SK-N-SH treated with all-trans-retinoic acid at 6 μM for 48 hours (cell line): ENCODE measurements around the gene MSRB1.

Source experiments
- ATAC-seq: fragments of 200-7000 bp; cut with Tn5 transposase; 3 replicates; pipeline ENCODE4 v1.9.1; 2020; ENCODE audit warnings: mild to moderate bottlenecking, moderate library complexity
- ARNTL ChIP-seq: fragments of 450-650 bp; formaldehyde crosslinking; IDR thresholded peaks from 2 replicates; pipeline ENCODE4 v1.5.0; 2020; ENCODE audit warnings: low read depth, mild to moderate bottlenecking, moderate library complexity, borderline replicate concordance
- BACH2 ChIP-seq: fragments of 250-450 bp; sonication (Bioruptor Pico); IDR thresholded peaks from 2 replicates; pipeline ENCODE4 v1.9.0; 2021; ENCODE audit warnings: mild to moderate bottlenecking, borderline replicate concordance
- ESRRG ChIP-seq: fragments of 250-450 bp; sonication (Bioruptor Pico); IDR thresholded peaks from 2 replicates; pipeline ENCODE4 v1.6.1; 2021; ENCODE audit warnings: mild to moderate bottlenecking
- PPARA ChIP-seq: fragments of 250-450 bp; sonication (Bioruptor Pico); IDR thresholded peaks from 2 replicates; pipeline ENCODE4 v1.5.0; 2020; ENCODE audit warnings: mild to moderate bottlenecking, borderline replicate concordance
- SNAI2 ChIP-seq: fragments of 250-450 bp; sonication (Bioruptor Pico); IDR thresholded peaks from 2 replicates; pipeline ENCODE4 v1.5.0; 2020; ENCODE audit warnings: mild to moderate bottlenecking, moderate library complexity
- TCF4 ChIP-seq: fragments of 250-450 bp; sonication (Bioruptor Pico); IDR thresholded peaks from 2 replicates; pipeline ENCODE4 v1.8.0; 2021; ENCODE audit warnings: mild to moderate bottlenecking, moderate library complexity, borderline replicate concordance
- TOX ChIP-seq: fragments of 250-450 bp; sonication (Bioruptor Pico); IDR thresholded peaks from 2 replicates; pipeline ENCODE4 v1.8.0; 2021; ENCODE audit warnings: mild to moderate bottlenecking, moderate library complexity, borderline replicate concordance
- ZC3H10 ChIP-seq: fragments of 250-450 bp; sonication (Bioruptor Pico); IDR thresholded peaks from 2 replicates; pipeline ENCODE4 v1.5.1; 2021; ENCODE audit warnings: mild to moderate bottlenecking, moderate library complexity
- ZFP3 ChIP-seq: fragments of 250-450 bp; sonication (Bioruptor Pico); IDR thresholded peaks from 2 replicates; pipeline ENCODE4 v1.5.0; 2020; ENCODE audit warnings: mild to moderate bottlenecking, moderate library complexity
- ZFP30 ChIP-seq: fragments of 450-650 bp; formaldehyde crosslinking; IDR thresholded peaks from 2 replicates; pipeline ENCODE4 v1.5.0; 2022; ENCODE audit warnings: mild to moderate bottlenecking, moderate library complexity
- ZNF565 ChIP-seq: fragments of 450-650 bp; formaldehyde crosslinking; conservative IDR thresholded peaks from 2 replicates; pipeline ENCODE4 v1.5.0; 2020; ENCODE audit warnings: low read depth, mild to moderate bottlenecking, moderate library complexity
- TF ChIP-seq, protein P1 (sequence below): fragments of 250-450 bp; sonication (Bioruptor Pico); IDR thresholded peaks from 2 replicates; pipeline ENCODE4 v1.5.1; 2021; ENCODE audit warnings: mild to moderate bottlenecking, moderate library complexity
- TF ChIP-seq, protein P2 (sequence below): fragments of 250-450 bp; sonication (Bioruptor Pico); IDR thresholded peaks from 2 replicates; pipeline ENCODE4 v1.8.0; 2021; ENCODE audit warnings: low read depth, mild to moderate bottlenecking, moderate library complexity, borderline replicate concordance
- TF ChIP-seq, protein P3 (sequence below): fragments of 250-450 bp; sonication (Bioruptor Pico); IDR thresholded peaks from 2 replicates; pipeline ENCODE4 v1.8.0; 2020; ENCODE audit warnings: mild to moderate bottlenecking, moderate library complexity, borderline replicate concordance
- TF ChIP-seq, protein P4 (sequence below): fragments of 250-450 bp; sonication (Bioruptor Pico); IDR thresholded peaks from 2 replicates; pipeline ENCODE4 v1.5.0; 2020; ENCODE audit warnings: mild to moderate bottlenecking, moderate library complexity

The MSRB1 gene

DNA sequence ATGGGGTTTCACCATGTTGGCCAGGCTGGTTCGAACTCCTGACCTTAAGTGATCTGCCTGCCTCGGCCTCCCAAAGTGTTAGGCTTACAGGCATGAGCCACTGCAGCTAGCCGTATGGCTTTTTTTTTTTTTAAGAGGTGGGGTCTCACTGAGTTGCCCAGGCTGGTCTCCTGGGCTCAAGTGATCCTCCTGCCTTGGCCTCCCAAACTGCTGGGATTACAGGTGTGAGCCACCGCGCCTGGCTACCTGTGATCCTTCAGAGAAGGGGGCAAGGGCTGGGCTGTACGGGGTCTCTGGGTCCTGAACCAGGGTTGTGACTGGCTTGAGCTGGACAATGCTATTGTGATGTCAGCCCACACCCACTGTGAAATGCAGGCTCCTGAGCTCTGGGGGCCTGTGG is 23.5 kb upstream of the MSRB1 start, which contains the start of gene RNF151:
Gene RNF151 (plus strand): TSS at position 397 of the 400 bp plus-strand sequence. CDS start 26 bp downstream, outside the sequence.
- no peak for TF ChIP-seq TOX (CRISPR knock-in tag)
- TF ChIP-seq, protein P1, sequence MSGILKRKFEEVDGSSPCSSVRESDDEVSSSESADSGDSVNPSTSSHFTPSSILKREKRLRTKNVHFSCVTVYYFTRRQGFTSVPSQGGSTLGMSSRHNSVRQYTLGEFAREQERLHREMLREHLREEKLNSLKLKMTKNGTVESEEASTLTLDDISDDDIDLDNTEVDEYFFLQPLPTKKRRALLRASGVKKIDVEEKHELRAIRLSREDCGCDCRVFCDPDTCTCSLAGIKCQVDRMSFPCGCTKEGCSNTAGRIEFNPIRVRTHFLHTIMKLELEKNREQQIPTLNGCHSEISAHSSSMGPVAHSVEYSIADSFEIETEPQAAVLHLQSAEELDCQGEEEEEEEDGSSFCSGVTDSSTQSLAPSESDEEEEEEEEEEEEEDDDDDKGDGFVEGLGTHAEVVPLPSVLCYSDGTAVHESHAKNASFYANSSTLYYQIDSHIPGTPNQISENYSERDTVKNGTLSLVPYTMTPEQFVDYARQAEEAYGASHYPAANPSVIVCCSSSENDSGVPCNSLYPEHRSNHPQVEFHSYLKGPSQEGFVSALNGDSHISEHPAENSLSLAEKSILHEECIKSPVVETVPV: no peak
- TF ChIP-seq ZFP30: no peak
- TF ChIP-seq ESRRG (CRISPR knock-in tag): no peak
- TF ChIP-seq TCF4 (CRISPR knock-in tag): no peak
- ATAC-seq: no peak

DNA sequence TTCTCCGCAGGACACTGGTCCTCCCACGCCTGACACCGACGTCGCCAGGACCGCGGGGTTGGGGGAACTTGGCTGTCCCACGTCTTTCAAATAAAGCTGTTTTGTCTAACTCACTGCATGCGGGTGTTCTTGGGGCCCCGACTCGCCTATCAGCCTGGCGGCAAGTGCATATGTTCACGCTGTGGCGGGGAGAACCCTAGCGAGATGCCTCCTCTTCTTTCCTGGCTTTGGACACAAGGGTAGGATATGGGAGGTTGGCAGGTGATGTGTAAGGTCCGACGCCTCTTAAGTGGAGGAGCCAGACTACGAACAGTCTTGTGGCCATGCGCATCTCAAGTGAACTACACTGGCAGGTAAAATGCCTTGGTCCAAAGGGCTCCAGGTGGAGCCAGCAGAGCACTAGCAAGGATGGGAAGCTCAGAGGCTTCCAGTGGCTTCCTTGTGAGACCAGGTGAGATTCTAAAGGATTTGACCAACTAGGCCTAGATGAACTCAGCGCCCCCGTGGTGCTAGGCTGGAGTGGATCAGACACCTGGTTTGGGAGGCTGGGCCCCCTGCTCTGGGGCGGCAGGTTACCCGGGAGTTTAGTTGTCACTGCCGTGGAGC is 22.5 kb upstream of the MSRB1 start:
- no peak for TF ChIP-seq ARNTL (CRISPR knock-in tag)
- TF ChIP-seq, protein P2, sequence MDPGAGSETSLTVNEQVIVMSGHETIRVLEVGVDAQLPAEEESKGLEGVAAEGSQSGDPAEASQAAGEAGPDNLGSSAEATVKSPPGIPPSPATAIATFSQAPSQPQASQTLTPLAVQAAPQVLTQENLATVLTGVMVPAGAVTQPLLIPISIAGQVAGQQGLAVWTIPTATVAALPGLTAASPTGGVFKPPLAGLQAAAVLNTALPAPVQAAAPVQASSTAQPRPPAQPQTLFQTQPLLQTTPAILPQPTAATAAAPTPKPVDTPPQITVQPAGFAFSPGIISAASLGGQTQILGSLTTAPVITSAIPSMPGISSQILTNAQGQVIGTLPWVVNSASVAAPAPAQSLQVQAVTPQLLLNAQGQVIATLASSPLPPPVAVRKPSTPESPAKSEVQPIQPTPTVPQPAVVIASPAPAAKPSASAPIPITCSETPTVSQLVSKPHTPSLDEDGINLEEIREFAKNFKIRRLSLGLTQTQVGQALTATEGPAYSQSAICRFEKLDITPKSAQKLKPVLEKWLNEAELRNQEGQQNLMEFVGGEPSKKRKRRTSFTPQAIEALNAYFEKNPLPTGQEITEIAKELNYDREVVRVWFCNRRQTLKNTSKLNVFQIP (CRISPR knock-in tag): no peak
- TF ChIP-seq ESRRG (CRISPR knock-in tag): no peak
- TF ChIP-seq, protein P3, sequence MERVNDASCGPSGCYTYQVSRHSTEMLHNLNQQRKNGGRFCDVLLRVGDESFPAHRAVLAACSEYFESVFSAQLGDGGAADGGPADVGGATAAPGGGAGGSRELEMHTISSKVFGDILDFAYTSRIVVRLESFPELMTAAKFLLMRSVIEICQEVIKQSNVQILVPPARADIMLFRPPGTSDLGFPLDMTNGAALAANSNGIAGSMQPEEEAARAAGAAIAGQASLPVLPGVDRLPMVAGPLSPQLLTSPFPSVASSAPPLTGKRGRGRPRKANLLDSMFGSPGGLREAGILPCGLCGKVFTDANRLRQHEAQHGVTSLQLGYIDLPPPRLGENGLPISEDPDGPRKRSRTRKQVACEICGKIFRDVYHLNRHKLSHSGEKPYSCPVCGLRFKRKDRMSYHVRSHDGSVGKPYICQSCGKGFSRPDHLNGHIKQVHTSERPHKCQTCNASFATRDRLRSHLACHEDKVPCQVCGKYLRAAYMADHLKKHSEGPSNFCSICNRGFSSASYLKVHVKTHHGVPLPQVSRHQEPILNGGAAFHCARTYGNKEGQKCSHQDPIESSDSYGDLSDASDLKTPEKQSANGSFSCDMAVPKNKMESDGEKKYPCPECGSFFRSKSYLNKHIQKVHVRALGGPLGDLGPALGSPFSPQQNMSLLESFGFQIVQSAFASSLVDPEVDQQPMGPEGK (CRISPR knock-in tag): no peak
- TF ChIP-seq BACH2: no peak
- TF ChIP-seq TOX (CRISPR knock-in tag): no peak
- no peak for TF ChIP-seq PPARA (CRISPR knock-in tag)
- TF ChIP-seq SNAI2 (CRISPR knock-in tag): no peak
- TF ChIP-seq ZFP3 (CRISPR knock-in tag): no peak
- TF ChIP-seq, protein P4, sequence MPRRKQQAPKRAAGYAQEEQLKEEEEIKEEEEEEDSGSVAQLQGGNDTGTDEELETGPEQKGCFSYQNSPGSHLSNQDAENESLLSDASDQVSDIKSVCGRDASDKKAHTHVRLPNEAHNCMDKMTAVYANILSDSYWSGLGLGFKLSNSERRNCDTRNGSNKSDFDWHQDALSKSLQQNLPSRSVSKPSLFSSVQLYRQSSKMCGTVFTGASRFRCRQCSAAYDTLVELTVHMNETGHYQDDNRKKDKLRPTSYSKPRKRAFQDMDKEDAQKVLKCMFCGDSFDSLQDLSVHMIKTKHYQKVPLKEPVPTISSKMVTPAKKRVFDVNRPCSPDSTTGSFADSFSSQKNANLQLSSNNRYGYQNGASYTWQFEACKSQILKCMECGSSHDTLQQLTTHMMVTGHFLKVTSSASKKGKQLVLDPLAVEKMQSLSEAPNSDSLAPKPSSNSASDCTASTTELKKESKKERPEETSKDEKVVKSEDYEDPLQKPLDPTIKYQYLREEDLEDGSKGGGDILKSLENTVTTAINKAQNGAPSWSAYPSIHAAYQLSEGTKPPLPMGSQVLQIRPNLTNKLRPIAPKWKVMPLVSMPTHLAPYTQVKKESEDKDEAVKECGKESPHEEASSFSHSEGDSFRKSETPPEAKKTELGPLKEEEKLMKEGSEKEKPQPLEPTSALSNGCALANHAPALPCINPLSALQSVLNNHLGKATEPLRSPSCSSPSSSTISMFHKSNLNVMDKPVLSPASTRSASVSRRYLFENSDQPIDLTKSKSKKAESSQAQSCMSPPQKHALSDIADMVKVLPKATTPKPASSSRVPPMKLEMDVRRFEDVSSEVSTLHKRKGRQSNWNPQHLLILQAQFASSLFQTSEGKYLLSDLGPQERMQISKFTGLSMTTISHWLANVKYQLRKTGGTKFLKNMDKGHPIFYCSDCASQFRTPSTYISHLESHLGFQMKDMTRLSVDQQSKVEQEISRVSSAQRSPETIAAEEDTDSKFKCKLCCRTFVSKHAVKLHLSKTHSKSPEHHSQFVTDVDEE (CRISPR knock-in tag): no peak
- TF ChIP-seq, protein P1: no peak
- ATAC-seq: no peak

DNA sequence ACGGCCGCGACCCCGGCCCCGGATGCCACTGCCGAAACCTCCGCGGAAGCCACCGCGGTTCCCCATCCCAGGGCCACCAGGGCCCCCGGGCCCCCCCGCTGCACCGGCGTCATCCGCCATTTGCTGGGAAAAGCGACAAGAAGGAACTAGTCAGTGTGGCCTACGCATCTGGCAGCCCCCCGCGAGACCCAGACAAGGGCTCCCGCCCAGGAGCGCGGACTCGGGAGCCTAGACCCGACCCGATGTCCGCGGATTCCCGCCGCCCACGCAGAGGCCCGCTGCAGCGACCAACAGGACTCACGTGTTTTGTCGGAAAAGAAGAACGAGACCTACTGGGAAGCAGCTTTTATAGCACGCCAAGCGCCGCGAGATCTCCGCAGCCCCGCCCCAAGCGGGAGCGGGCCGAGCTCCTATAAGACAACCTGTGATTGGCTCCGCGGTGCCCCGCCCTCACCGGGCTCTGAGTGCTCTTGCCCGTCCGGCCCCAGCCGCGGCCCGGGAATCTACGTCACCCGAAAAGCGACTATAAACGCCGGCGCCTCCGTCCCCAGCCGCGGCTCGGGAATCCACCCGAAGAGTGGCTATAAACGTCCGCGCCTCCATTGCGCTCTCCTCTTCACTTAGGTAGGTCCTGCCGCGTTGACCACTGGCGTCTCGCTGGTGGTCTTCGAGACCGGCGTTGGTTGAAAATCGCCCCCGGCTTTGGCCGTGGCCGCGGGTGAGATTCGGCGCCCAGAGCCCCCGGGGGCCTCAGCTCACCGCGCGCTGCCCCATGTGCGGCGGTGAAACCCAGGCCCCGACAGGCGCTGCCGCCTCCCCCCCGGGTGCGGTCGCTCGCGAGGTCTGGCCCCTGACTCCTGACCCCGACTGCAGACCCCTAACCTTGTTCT is 21.8 kb upstream of the MSRB1 start, which contains the start of gene RPS2:
Gene RPS2 (minus strand): TSS at position 321 of the 890 bp plus-strand sequence. CDS start 201 bp downstream, at position 120.
- TF ChIP-seq ZFP3 (CRISPR knock-in tag): 0 out of 2 replicates have a peak, but pooled peaks have one; percentile 6
- 0 out of 2 replicates have a peak, but pooled peaks have one; percentile 17 for TF ChIP-seq ZNF565
- TF ChIP-seq ZC3H10 (CRISPR knock-in tag): no peak
- TF ChIP-seq, protein P2 (CRISPR knock-in tag): peak; percentile 87; the same call in 1 of the 2 replicates
- ATAC-seq: peak; percentile 75
